ENCODE data around the gene LIPC.

The LIPC gene

DNA sequence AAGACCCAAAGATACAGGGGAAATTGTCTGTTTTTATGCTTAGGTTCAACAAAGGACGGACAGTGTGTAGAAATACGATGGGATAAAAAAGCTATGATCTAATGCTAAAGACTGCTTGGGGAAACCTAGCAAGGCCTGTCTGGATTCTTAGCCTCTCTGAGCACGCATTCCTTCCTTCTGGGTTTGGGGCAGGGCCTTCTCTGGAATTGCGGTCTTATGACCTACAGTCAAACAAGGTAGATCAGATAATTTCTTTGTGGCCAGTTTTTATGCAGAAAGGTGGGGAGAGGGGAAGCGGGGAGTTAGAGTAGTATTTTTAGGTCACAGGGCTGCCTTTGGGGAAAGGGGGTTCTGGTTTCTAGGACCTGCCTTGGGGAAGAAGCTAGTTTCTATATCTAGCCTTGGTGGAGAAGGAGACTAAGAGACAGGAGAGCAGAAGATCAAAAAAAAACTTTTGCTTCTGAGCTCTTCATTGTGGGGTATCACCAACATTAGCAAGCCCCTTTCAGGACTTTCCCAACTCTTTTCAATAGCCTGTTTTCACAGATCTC lies 39.1 kb upstream of the LIPC start:
- Histone ChIP-seq H3K27ac (ENCODE audit: low read depth, low read length) (no peak overlapping the region), H3K27me3 (ENCODE audit: insufficient read depth, low read length) (no peaks in the 10 kb centered on the region), H3K9ac (ENCODE audit: low read depth, low read length) (no peak overlapping the region), H3K4me1 (ENCODE audit: insufficient read depth, low read length) (peaks cover 10% of the 10 kb centered on the region), H3K36me3 (ENCODE audit: insufficient read depth, low read length) (no peaks in the 10 kb centered on the region), H3K4me3 (ENCODE audit: low read length) (no peak overlapping the region), H3K9me3 (ENCODE audit: insufficient read depth, low read depth, low read length) (no peaks in the 10 kb centered on the region)
- 89% methylated on average over 5 of the region's 5 CpGs for WGBS

DNA sequence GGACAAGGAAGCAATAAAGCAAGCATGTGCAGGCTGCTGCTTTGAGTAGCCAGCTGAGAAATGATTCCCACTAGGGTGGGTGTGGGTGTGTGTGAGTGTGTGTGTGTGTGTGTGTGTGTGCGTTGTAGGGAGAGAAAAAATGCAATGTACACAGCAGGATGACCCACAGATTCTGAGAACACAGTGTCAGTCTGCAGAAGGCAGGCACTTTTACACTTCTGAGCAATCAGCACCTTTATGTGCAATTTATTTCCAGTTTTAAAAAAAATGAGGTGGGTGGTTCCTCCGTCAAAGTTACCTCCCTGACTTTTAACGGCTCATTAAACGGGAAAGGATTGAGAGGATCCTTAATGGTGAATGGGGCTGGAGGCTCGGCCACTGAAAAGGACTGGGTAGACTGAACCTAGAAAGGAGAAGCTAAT lies 38.5 kb upstream of the LIPC start:
- no peaks in the 10 kb centered on the region for H3K27me3 ChIP-seq (ENCODE audit: insufficient read depth, low read length)
- H3K9me3 ChIP-seq (ENCODE audit: insufficient read depth, low read depth, low read length) = no peaks in the 10 kb centered on the region
- no peak overlapping the region for H3K27ac ChIP-seq (ENCODE audit: low read depth, low read length)
- H3K4me3 ChIP-seq (ENCODE audit: low read length) = no peak overlapping the region
- WGBS = 63% methylated on average over 5 of the region's 5 CpGs
- H3K36me3 ChIP-seq (ENCODE audit: insufficient read depth, low read length) = no peaks in the 10 kb centered on the region
- peaks cover 10% of the 10 kb centered on the region for H3K4me1 ChIP-seq (ENCODE audit: insufficient read depth, low read length)
- no peak overlapping the region for H3K9ac ChIP-seq (ENCODE audit: low read depth, low read length)

DNA sequence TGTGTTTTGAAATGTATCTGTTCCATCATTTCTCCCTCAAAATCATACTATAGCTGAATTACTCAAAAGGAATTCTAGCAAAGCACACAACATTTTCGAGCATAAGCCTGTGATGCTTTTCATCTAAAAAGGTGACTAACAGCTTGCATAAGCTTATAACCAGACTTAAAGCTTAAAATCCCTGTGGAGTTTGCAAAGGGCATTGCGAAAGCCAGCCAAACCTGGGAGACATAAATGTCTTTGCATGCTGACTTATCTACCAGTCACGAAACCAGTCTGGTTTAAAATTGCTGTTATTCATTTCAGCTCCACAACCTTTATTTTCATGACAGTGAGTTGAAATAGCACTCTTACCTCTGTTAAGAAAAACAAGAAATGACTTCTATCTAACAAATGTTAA lies 35.6 kb upstream of the LIPC start:
- H3K36me3 ChIP-seq (ENCODE audit: insufficient read depth, low read length) = no peaks in the 10 kb centered on the region
- H3K9ac ChIP-seq (ENCODE audit: low read depth, low read length) = no peak overlapping the region
- H3K9me3 ChIP-seq (ENCODE audit: insufficient read depth, low read depth, low read length) = no peaks in the 10 kb centered on the region
- no peak overlapping the region for H3K4me3 ChIP-seq (ENCODE audit: low read length)
- H3K27me3 ChIP-seq (ENCODE audit: insufficient read depth, low read length) = no peaks in the 10 kb centered on the region
- H3K27ac ChIP-seq (ENCODE audit: low read depth, low read length) = no peak overlapping the region
- WGBS = 72% methylated on average over 3 of the region's 3 CpGs
- peaks cover 10% of the 10 kb centered on the region for H3K4me1 ChIP-seq (ENCODE audit: insufficient read depth, low read length)

DNA sequence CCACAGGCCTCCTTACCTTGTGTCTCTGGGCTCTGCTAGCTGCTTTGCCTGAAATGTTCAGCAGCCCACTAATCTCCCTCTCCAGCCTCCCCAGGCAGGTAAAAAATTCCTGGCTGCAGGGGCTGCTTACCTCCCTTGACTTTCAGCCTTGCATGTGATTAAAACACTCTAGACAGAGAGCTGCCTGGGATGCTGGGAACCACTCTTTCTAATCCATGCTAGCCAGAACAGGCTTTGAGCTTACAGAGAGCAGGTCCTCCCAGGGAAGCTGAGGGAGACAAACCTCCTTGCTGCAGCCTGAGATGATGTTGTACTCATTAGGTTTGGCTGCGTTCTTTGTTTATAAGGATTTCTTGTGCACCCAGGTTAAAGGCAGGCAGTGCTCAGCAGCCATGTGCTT lies 33.7 kb upstream of the LIPC start:
- Histone ChIP-seq H3K36me3 (ENCODE audit: insufficient read depth, low read length) (no peaks in the 10 kb centered on the region), H3K9ac (ENCODE audit: low read depth, low read length) (no peak overlapping the region), H3K9me3 (ENCODE audit: insufficient read depth, low read depth, low read length) (no peaks in the 10 kb centered on the region), H3K4me1 (ENCODE audit: insufficient read depth, low read length) (no peaks in the 10 kb centered on the region), H3K4me3 (ENCODE audit: low read length) (no peak overlapping the region), H3K27me3 (ENCODE audit: insufficient read depth, low read length) (no peaks in the 10 kb centered on the region), H3K27ac (ENCODE audit: low read depth, low read length) (no peak overlapping the region)
- 94% methylated on average over 1 of the region's 1 CpG for WGBS

DNA sequence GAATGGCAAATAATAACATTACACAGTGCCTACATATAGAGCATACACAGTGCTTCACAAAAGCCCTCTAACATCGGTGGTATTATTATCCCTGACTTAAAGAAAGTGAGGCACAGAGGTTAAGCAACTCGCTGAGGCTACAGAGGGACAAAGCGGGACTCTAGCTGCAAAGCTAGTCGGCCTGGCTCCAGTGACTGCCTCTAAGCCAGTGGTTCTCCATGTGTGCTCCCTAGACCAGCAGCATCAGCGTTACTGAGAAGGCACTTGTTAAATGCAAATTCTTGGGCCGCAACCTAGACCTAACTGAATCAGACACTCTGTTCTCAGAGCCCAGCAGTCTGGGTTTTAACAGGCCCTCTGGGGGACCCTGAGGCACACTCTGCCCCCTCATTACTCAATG lies 33.1 kb upstream of the LIPC start:
- 86% methylated on average over 6 of the region's 6 CpGs for WGBS

DNA sequence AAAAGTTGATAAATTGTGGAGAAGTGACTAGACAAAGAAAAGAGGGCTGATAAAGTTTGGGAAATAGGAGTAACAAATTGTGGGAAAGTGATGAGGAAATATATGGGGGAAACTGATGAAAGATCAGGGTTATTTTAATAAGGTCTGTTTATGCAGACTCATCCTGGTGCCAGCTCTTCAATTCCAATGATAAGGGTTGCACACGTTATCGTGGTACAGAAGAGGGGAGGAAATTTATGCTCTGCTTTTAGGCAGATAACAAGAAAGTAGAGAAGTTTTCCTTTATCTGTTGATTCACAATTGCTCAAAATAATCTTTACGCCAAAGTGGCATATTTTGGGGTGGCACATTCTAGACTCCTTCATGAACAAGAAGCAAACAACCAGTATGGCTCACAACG lies 32.1 kb upstream of the LIPC start:
- Histone ChIP-seq H3K27ac (ENCODE audit: low read depth, low read length) (no peak overlapping the region), H3K4me1 (ENCODE audit: insufficient read depth, low read length) (no peaks in the 10 kb centered on the region), H3K27me3 (ENCODE audit: insufficient read depth, low read length) (no peaks in the 10 kb centered on the region), H3K9ac (ENCODE audit: low read depth, low read length) (no peak overlapping the region), H3K4me3 (ENCODE audit: low read length) (no peak overlapping the region), H3K36me3 (ENCODE audit: insufficient read depth, low read length) (no peaks in the 10 kb centered on the region), H3K9me3 (ENCODE audit: insufficient read depth, low read depth, low read length) (no peaks in the 10 kb centered on the region)
- WGBS = 96% methylated on average over 3 of the region's 4 CpGs

More for the DNA sequence above, 33.1 kb upstream of the LIPC start:
- Histone ChIP-seq H3K4me3 (ENCODE audit: low read length) (no peak overlapping the region), H3K36me3 (ENCODE audit: insufficient read depth, low read length) (no peaks in the 10 kb centered on the region), H3K4me1 (ENCODE audit: insufficient read depth, low read length) (no peaks in the 10 kb centered on the region), H3K27me3 (ENCODE audit: insufficient read depth, low read length) (no peaks in the 10 kb centered on the region), H3K9ac (ENCODE audit: low read depth, low read length) (no peak overlapping the region), H3K9me3 (ENCODE audit: insufficient read depth, low read depth, low read length) (no peaks in the 10 kb centered on the region), H3K27ac (ENCODE audit: low read depth, low read length) (no peak overlapping the region)

DNA sequence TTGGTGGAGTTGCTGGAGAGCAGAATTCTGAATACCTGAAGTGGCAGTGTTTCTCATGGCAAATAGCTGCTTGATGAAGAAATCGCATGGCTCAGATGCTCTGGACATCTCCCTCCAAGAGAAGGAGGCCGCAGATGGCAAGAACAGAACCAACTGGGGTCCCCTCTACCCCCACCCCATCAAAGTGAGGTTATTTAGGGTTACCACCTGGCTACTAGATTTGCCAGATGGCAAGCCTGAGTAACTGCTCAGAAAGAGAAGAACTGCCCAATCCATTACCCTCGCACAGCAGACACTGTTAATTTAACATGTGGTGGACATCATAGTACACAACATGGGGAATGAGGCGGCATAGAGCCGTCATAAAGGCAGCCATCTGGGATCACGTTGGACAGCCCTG lies 30.5 kb upstream of the LIPC start:
- no peaks in the 10 kb centered on the region for H3K36me3 ChIP-seq (ENCODE audit: insufficient read depth, low read length)
- H3K9me3 ChIP-seq (ENCODE audit: insufficient read depth, low read depth, low read length) = no peaks in the 10 kb centered on the region
- no peaks in the 10 kb centered on the region for H3K27me3 ChIP-seq (ENCODE audit: insufficient read depth, low read length)
- H3K9ac ChIP-seq (ENCODE audit: low read depth, low read length) = no peak overlapping the region
- H3K4me1 ChIP-seq (ENCODE audit: insufficient read depth, low read length) = no peaks in the 10 kb centered on the region
- no peak overlapping the region for H3K27ac ChIP-seq (ENCODE audit: low read depth, low read length)
- 76% methylated on average over 6 of the region's 6 CpGs for WGBS
- H3K4me3 ChIP-seq (ENCODE audit: low read length) = no peak overlapping the region

DNA sequence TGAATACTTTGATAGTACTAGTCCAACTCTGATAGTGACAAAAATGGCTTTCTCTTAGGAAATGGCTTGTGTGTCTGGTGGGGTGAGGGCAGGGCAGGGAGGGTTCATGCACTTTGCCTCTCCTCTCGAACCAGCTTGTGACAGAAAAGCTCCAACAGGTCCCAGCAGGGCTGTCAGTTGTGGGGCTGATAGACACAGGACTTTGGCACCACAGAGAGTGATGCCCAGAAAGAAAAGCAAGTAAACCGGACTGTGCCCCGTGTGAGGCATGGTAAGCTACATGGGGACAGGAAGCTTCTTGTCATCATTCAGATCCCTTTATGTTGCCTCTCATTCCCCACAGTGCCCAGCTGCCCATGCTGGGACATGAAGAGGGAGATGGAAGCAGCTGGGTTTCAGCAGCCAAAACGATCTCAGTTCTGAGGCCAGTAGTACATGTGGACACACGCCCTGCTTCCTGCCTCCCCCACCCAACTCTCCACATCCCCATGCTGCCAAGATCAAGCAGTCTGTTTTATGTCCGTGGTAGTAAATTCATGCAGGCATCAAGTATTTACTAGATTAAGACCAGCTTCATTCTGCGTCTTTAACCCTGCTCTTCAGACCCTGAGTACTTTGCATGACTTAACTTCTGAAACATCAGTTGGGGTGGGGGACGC lies 29.7 kb upstream of the LIPC start:
- H3K27me3 ChIP-seq (ENCODE audit: insufficient read depth, low read length) = no peaks in the 10 kb centered on the region
- H3K9me3 ChIP-seq (ENCODE audit: insufficient read depth, low read depth, low read length) = no peaks in the 10 kb centered on the region

DNA sequence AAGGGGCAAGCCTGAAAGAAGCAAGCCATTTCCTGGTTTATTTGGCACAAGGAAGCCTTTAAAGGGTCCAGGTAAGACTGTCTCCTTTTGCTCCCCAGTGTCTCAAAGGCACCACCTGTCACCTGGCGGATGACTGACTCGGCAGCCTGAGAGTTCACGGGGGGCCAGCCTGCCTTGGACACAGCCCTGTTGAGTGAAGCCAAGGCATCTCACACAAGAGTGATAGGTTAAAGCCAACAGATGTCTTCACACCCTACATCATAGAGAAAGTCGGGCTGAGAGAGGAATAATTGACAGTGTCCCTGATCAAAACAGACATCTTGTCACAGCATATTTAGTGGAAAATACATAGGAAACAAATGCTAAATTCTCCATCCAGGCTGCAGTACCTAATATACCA lies 28.2 kb upstream of the LIPC start:
- 92% methylated on average over 4 of the region's 4 CpGs for WGBS
- H3K9ac ChIP-seq (ENCODE audit: low read depth, low read length) = no peak overlapping the region
- no peaks in the 10 kb centered on the region for H3K27me3 ChIP-seq (ENCODE audit: insufficient read depth, low read length)
- peaks cover 3% of the 10 kb centered on the region; the same call in 1 of the 2 replicates for H3K4me1 ChIP-seq (ENCODE audit: insufficient read depth, low read length)
- no peak overlapping the region for H3K27ac ChIP-seq (ENCODE audit: low read depth, low read length)
- H3K9me3 ChIP-seq (ENCODE audit: insufficient read depth, low read depth, low read length) = no peaks in the 10 kb centered on the region
- no peaks in the 10 kb centered on the region for H3K36me3 ChIP-seq (ENCODE audit: insufficient read depth, low read length)
- H3K4me3 ChIP-seq (ENCODE audit: low read length) = no peak overlapping the region

More for the DNA sequence above, 29.7 kb upstream of the LIPC start:
- Histone ChIP-seq H3K9ac (ENCODE audit: low read depth, low read length) (no peak overlapping the region), H3K36me3 (ENCODE audit: insufficient read depth, low read length) (no peaks in the 10 kb centered on the region), H3K4me1 (ENCODE audit: insufficient read depth, low read length) (peaks cover 3% of the 10 kb centered on the region; the same call in 1 of the 2 replicates), H3K4me3 (ENCODE audit: low read length) (no peak overlapping the region), H3K27ac (ENCODE audit: low read depth, low read length) (no peak overlapping the region)
- WGBS = 91% methylated on average over 8 of the region's 8 CpGs

DNA sequence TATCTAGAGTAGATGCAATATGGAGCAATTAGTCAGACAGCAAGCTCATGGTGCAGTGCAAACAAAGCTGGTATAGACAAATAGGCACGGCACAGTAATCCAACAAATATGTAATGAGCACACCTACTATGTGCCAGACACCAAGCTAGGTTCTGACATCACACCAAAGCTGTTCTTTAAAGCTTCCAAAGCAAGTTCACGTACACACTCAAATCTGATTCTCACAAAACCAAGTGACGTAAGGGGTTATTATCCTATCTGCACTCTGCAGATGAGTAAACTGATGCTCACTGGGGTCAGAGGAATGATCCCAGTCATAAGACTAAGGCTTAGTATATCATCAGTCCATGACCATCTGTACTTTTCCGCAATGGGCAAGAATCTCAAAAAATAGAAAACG lies 27.8 kb upstream of the LIPC start:
- Histone ChIP-seq H3K9me3 (ENCODE audit: insufficient read depth, low read depth, low read length) (no peaks in the 10 kb centered on the region), H3K36me3 (ENCODE audit: insufficient read depth, low read length) (no peaks in the 10 kb centered on the region), H3K9ac (ENCODE audit: low read depth, low read length) (no peak overlapping the region), H3K27ac (ENCODE audit: low read depth, low read length) (no peak overlapping the region), H3K27me3 (ENCODE audit: insufficient read depth, low read length) (no peaks in the 10 kb centered on the region), H3K4me1 (ENCODE audit: insufficient read depth, low read length) (peaks cover 3% of the 10 kb centered on the region; the same call in 1 of the 2 replicates), H3K4me3 (ENCODE audit: low read length) (no peak overlapping the region)
- 94% methylated on average over 5 of the region's 5 CpGs for WGBS

DNA sequence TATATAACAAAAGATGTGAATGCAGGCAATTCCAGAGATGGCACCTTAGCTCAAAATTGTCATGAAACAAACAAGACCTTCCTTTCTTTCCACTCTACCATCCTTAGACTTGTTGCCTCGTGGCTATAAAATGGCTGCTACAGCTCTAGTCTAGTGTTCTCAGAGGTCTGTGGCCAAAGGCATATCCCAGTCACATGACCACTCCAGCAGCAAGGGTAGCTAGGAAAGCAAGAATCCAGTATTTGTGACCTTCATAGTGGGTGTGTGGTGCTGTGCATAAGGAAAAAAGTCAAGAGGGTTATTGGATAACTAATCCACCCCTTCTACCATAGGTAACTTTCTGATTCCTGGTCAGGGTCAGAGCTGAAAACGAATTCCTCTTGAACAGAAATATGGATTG lies 27.1 kb upstream of the LIPC start:
- Histone ChIP-seq H3K4me1 (ENCODE audit: insufficient read depth, low read length) (peaks cover 3% of the 10 kb centered on the region; the same call in 1 of the 2 replicates), H3K4me3 (ENCODE audit: low read length) (no peak overlapping the region), H3K27me3 (ENCODE audit: insufficient read depth, low read length) (no peaks in the 10 kb centered on the region), H3K9me3 (ENCODE audit: insufficient read depth, low read depth, low read length) (no peaks in the 10 kb centered on the region), H3K9ac (ENCODE audit: low read depth, low read length) (no peak overlapping the region), H3K27ac (ENCODE audit: low read depth, low read length) (no peak overlapping the region), H3K36me3 (ENCODE audit: insufficient read depth, low read length) (no peaks in the 10 kb centered on the region)
- WGBS = 80% methylated on average over 2 of the region's 2 CpGs

DNA sequence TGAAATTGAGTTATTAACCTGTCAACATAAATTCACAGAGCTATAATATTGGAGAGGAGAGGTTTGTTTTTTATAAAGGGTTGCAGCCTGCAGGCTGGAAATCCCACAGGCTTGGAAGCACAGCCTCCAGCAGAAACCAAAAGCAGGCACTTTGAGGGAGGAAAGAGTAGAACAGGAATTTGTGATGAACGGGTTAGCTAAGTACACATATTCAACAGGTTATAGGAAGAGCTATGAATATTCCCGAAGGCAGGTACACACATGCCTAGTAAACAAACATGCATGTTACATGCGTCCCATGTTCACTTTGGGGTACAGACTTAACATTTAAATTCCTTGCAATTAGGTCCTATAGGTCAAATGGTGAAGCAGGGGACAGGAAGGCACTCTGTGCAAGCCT lies 25.9 kb upstream of the LIPC start:
- 96% methylated on average over 3 of the region's 3 CpGs for WGBS
- H3K4me1 ChIP-seq (ENCODE audit: insufficient read depth, low read length) = peaks cover 3% of the 10 kb centered on the region; the same call in 1 of the 2 replicates
- H3K9ac ChIP-seq (ENCODE audit: low read depth, low read length) = no peak overlapping the region
- no peaks in the 10 kb centered on the region for H3K27me3 ChIP-seq (ENCODE audit: insufficient read depth, low read length)
- no peaks in the 10 kb centered on the region for H3K36me3 ChIP-seq (ENCODE audit: insufficient read depth, low read length)
- no peak overlapping the region for H3K27ac ChIP-seq (ENCODE audit: low read depth, low read length)
- no peak overlapping the region for H3K4me3 ChIP-seq (ENCODE audit: low read length)
- no peaks in the 10 kb centered on the region for H3K9me3 ChIP-seq (ENCODE audit: insufficient read depth, low read depth, low read length)

Measured in HUES64 (cell line).